Ascending aorta (tissue), 2 donors: Measurements from ENCODE around the gene TOE1. TPM values are rescaled to one million over a fixed set of nuclear protein-coding genes. Genes with fewer than 3 reads are reported as not detected.

Source experiments
- DNase-seq, 2 donors: peaks; one replicate each; pipeline ENCODE4 v3.0.0-alpha.2; 2019; ENCODE audit warnings: low spot score in 2 of 2
- H3K27ac ChIP-seq, 2 donors: fragments of 200-600 bp; sonication (generic); one replicate each; pipeline ENCODE4 v1.5.1; 2016 to 2017; ENCODE audit warnings: mild to moderate bottlenecking in 1 of 2
- H3K27me3 ChIP-seq: fragments of 200-600 bp; sonication (generic); one replicate; pipeline ENCODE4 v1.5.1; 2017
- H3K36me3 ChIP-seq, 2 donors: fragments of 200-600 bp; sonication (generic); one replicate each; pipeline ENCODE4 v1.5.1; 2016
- H3K4me1 ChIP-seq, 2 donors: fragments of 200-600 bp; sonication (generic); one replicate each; pipeline ENCODE4 v1.5.1; 2016 to 2017; ENCODE audit warnings: mild to moderate bottlenecking in 1 of 2
- H3K4me3 ChIP-seq, 2 donors: fragments of 200-600 bp; sonication (generic); one replicate each; pipeline ENCODE4 v1.5.1; 2016 to 2017; ENCODE audit warnings: mild to moderate bottlenecking in 1 of 2
- H3K9me3 ChIP-seq, 2 donors: fragments of 200-600 bp; sonication (generic); one replicate each; pipeline ENCODE4 v1.5.1; 2016
- intact Hi-C: fragments of 100-400 bp; cut with DNase I; formaldehyde crosslinking; loops from one replicate; pipeline ENCODE4 v1.15.1; 2023
- total RNA-seq: library from RNA; depleted of rRNA; stranded (reverse); fragments of >200 nt; gene quantifications from one replicate; pipeline ENCODE4 v1.1.0, GENCODE V29; 2016
- TF ChIP-seq, protein P1 (sequence below), 3 experiments: fragments of 200-600 bp in 2 of 3; fragments of 450-650 bp in 1 of 3; sonication (generic) in 2 of 3; IDR thresholded peaks; one replicate each; pipeline ENCODE4 v1.5.1; 2016 to 2019; ENCODE audit warnings: antibody characterized with exemption in 3 of 3, mild to moderate bottlenecking in 1 of 3, moderate library complexity in 1 of 3

Gene TOE1
- total RNA-seq, 1 donor from 2014 or later = 6.9 TPM

GRCh38 chr1:45326627-45327623, 13.0 kb upstream of the TOE1 start, which contains the start of gene HPDL:
Gene HPDL, plus strand, starts transcription at chr1:45326895. Its CDS starts 254 bp downstream, at chr1:45327149.
- DNase-seq = peak in 1 of 2 donors; percentile 73
- H3K4me3 ChIP-seq = peak within 1 kb of the TSS; percentile 56 to 59
- intact Hi-C loops = no loop called here
- H3K36me3 ChIP-seq = peaks cover 14 to 28% of the 10 kb centered on the region in 2 donors
- TF ChIP-seq, protein P1, sequence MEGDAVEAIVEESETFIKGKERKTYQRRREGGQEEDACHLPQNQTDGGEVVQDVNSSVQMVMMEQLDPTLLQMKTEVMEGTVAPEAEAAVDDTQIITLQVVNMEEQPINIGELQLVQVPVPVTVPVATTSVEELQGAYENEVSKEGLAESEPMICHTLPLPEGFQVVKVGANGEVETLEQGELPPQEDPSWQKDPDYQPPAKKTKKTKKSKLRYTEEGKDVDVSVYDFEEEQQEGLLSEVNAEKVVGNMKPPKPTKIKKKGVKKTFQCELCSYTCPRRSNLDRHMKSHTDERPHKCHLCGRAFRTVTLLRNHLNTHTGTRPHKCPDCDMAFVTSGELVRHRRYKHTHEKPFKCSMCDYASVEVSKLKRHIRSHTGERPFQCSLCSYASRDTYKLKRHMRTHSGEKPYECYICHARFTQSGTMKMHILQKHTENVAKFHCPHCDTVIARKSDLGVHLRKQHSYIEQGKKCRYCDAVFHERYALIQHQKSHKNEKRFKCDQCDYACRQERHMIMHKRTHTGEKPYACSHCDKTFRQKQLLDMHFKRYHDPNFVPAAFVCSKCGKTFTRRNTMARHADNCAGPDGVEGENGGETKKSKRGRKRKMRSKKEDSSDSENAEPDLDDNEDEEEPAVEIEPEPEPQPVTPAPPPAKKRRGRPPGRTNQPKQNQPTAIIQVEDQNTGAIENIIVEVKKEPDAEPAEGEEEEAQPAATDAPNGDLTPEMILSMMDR (IDR thresholded peaks at IDR 0.05) = no peak
- H3K4me1 ChIP-seq = peaks cover 5 to 8% of the 10 kb centered on the region in 2 donors
- no peak within 1 kb of the TSS for H3K27ac ChIP-seq
- no peaks in the 10 kb centered on the region for H3K9me3 ChIP-seq
- no peaks in the 10 kb centered on the region for H3K27me3 ChIP-seq

GRCh38 chr1:45327644-45328515, 12.1 kb upstream of the TOE1 start:
- intact Hi-C loops = no loop called here
- H3K4me1 ChIP-seq = peaks cover 5 to 8% of the 10 kb centered on the region in 2 donors
- no peak overlapping the region for H3K27ac ChIP-seq
- TF ChIP-seq, protein P1 (IDR thresholded peaks at IDR 0.05) = no peak
- peak overlapping the region; percentile 56 to 59 for H3K4me3 ChIP-seq
- H3K27me3 ChIP-seq = no peaks in the 10 kb centered on the region
- DNase-seq = peak in 1 of 2 donors; percentile 62
- no peaks in the 10 kb centered on the region for H3K9me3 ChIP-seq
- peaks cover 23 to 37% of the 10 kb centered on the region in 2 donors for H3K36me3 ChIP-seq

GRCh38 chr1:45328680-45329079, 11.3 kb upstream of the TOE1 start:
- TF ChIP-seq, protein P1 (IDR thresholded peaks at IDR 0.05) = no peak
- H3K9me3 ChIP-seq = no peaks in the 10 kb centered on the region
- no peak for DNase-seq
- H3K4me3 ChIP-seq = no peak overlapping the region
- no peak overlapping the region for H3K27ac ChIP-seq
- H3K4me1 ChIP-seq = peaks cover 5 to 8% of the 10 kb centered on the region in 2 donors
- H3K27me3 ChIP-seq = no peaks in the 10 kb centered on the region
- peaks cover 31 to 45% of the 10 kb centered on the region in 2 donors for H3K36me3 ChIP-seq
- intact Hi-C loops = no loop called here

DNA sequence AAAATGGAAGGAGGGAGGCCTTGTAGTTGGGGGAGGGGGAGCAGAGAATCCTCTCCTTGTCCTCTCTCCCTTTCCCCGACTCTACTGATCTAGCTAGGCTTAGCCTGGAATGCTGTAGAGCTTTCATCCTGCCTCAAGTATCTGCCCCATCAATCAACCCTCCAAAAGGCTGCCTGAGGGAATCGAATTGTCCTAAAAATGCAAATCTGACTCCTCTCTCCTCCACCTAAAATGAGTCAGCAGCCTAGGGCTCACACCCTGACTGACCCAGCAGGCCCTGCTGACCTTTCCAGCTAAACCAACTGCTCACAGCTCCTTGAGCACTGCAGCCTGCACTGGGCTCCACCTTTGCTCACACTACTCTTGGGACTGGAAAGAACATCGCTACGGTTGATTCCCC, 10.5 kb upstream of the TOE1 start:
- H3K27me3 ChIP-seq = no peaks in the 10 kb centered on the region
- DNase-seq = no peak
- H3K36me3 ChIP-seq = peaks cover 34 to 53% of the 10 kb centered on the region in 2 donors
- intact Hi-C loops = no loop called here
- TF ChIP-seq, protein P1 (IDR thresholded peaks at IDR 0.05) = no peak
- H3K4me1 ChIP-seq = peaks cover 5 to 8% of the 10 kb centered on the region in 2 donors
- H3K9me3 ChIP-seq = no peaks in the 10 kb centered on the region
- no peak overlapping the region for H3K27ac ChIP-seq
- H3K4me3 ChIP-seq = no peak overlapping the region
